ENCODE results near the gene TACC2.

The TACC2 gene

GRCh38 chr10:122302315-122302714 is 313.4 kb downstream of the TACC2 start:
- DNase-seq: no peak

GRCh38 chr10:122303271-122304053 is 314.5 kb downstream of the TACC2 start:
- DNase-seq: no peak

All from NCI-H345 (cell line).